ENCODE data around the gene S100A10. TPM values are rescaled to one million over a fixed set of nuclear protein-coding genes. Genes with fewer than 3 reads are reported as not detected.

Gene S100A10
- total RNA-seq, 1 donor from 2014 or later = 438 TPM

DNA sequence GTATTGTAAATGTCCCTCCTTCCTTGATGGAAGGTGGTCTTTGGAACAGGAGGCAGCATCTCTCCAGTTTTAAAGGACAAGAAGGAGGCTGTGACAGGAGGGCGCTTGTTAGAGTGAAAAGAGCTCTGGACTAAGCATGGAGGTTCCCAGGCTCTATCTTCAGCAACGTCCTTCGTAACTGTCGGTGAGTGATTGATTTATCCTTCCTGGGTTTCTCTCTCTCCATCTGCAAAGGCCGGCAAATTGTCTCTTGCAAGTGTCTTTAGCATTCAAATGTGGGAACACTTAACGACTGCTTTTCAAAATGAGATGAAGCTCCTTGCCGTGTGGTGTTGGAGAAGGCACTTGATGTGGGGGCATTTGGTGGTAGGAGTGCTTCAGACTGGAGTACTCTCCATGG lies 27.9 kb upstream of the S100A10 start:
- Mint-ChIP-seq H3K4me3 (ENCODE audit: low read depth) (no peak overlapping the region), H3K4me1 (ENCODE audit: low read depth) (peaks cover 18% of the 10 kb centered on the region), H3K9me3 (ENCODE audit: low read depth) (no peaks in the 10 kb centered on the region), H3K36me3 (ENCODE audit: insufficient read depth) (no peaks in the 10 kb centered on the region), H3K27me3 (no peaks in the 10 kb centered on the region), H3K27ac (no peak overlapping the region)
- TF ChIP-seq, protein P1, sequence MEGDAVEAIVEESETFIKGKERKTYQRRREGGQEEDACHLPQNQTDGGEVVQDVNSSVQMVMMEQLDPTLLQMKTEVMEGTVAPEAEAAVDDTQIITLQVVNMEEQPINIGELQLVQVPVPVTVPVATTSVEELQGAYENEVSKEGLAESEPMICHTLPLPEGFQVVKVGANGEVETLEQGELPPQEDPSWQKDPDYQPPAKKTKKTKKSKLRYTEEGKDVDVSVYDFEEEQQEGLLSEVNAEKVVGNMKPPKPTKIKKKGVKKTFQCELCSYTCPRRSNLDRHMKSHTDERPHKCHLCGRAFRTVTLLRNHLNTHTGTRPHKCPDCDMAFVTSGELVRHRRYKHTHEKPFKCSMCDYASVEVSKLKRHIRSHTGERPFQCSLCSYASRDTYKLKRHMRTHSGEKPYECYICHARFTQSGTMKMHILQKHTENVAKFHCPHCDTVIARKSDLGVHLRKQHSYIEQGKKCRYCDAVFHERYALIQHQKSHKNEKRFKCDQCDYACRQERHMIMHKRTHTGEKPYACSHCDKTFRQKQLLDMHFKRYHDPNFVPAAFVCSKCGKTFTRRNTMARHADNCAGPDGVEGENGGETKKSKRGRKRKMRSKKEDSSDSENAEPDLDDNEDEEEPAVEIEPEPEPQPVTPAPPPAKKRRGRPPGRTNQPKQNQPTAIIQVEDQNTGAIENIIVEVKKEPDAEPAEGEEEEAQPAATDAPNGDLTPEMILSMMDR (IDR thresholded peaks at IDR 0.05; ENCODE audit: unreplicated experiment) = no peak
- no peak for DNase-seq (ENCODE audit: low spot score, unreplicated experiment)

DNA sequence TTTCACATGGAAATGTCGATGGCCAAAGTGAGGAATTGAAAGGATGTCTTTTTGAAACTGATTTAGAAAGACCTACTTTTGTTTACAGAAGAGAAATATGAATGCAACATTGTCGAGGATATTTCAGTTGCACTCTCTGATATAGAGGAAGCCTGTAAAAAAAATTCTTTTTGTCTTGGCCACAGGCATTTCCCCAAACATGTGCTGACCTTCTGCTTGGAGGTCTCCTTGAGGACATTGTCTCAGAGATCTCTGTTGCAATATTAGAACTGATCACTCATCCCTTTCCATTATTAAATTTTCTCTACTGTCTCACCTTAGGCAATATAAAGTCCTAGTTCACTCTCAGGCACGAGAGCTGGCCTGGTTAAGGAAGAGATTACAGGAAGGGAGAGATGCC lies 27.2 kb upstream of the S100A10 start:
- H3K27ac Mint-ChIP-seq = no peak overlapping the region
- no peak for DNase-seq (ENCODE audit: low spot score, unreplicated experiment)
- H3K27me3 Mint-ChIP-seq = no peaks in the 10 kb centered on the region
- no peaks in the 10 kb centered on the region for H3K36me3 Mint-ChIP-seq (ENCODE audit: insufficient read depth)
- H3K4me3 Mint-ChIP-seq (ENCODE audit: low read depth) = no peak overlapping the region
- peaks cover 18% of the 10 kb centered on the region for H3K4me1 Mint-ChIP-seq (ENCODE audit: low read depth)
- TF ChIP-seq, protein P1 (IDR thresholded peaks at IDR 0.05; ENCODE audit: unreplicated experiment) = no peak
- H3K9me3 Mint-ChIP-seq (ENCODE audit: low read depth) = no peaks in the 10 kb centered on the region

DNA sequence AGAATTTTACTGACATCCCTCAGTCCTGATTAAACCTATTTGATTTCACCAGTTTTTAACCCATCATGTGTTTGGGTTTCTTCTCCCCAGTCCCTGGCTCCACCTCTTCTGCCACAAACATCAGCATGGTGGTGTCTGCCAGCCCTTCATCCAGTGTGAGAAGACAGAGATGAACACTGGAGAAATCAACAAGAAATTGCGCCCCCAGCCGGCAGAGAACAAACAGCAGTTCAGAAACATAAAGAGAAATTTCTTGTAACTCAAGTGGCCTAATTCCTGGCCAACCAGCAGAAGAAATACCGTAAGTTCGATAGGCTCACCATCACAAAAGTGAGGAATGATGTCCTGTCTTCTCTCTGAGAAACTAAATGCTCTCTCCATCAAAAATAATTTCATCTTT lies 24.9 kb upstream of the S100A10 start:
- no peak overlapping the region for H3K4me3 Mint-ChIP-seq (ENCODE audit: low read depth)
- H3K36me3 Mint-ChIP-seq (ENCODE audit: insufficient read depth) = no peaks in the 10 kb centered on the region
- TF ChIP-seq, protein P1 (IDR thresholded peaks at IDR 0.05; ENCODE audit: unreplicated experiment) = peak; percentile 46
- no peaks in the 10 kb centered on the region for H3K9me3 Mint-ChIP-seq (ENCODE audit: low read depth)
- no peak for DNase-seq (ENCODE audit: low spot score, unreplicated experiment)
- peaks cover 8% of the 10 kb centered on the region for H3K4me1 Mint-ChIP-seq (ENCODE audit: low read depth)
- no peak overlapping the region for H3K27ac Mint-ChIP-seq
- peaks cover 3% of the 10 kb centered on the region for H3K27me3 Mint-ChIP-seq

DNA sequence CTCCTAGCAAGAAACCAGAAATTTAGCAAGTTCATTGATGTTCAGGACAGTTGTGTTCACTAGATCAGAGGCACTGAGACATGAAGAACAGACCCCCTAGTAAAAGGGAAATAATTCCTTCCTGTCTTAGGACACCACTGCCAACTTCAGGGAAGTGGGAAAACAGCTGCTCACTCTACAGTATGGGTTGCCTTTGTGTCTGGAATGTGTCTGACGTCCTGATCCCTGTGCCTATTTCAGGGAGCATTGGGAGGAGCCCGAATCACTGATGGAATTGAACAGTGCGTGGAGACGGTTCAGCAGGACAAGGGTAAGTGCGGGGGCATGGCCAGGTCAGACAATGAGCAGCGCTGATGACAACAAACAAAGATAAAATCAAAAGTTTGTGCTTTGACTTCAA lies 22.1 kb upstream of the S100A10 start:
- TF ChIP-seq, protein P1 (IDR thresholded peaks at IDR 0.05; ENCODE audit: unreplicated experiment) = no peak
- Mint-ChIP-seq H3K9me3 (ENCODE audit: low read depth) (no peaks in the 10 kb centered on the region), H3K27ac (no peak overlapping the region), H3K4me1 (ENCODE audit: low read depth) (peaks cover 2% of the 10 kb centered on the region), H3K4me3 (ENCODE audit: low read depth) (no peak overlapping the region), H3K27me3 (peaks cover 3% of the 10 kb centered on the region), H3K36me3 (ENCODE audit: insufficient read depth) (no peaks in the 10 kb centered on the region)
- DNase-seq (ENCODE audit: low spot score, unreplicated experiment) = no peak

DNA sequence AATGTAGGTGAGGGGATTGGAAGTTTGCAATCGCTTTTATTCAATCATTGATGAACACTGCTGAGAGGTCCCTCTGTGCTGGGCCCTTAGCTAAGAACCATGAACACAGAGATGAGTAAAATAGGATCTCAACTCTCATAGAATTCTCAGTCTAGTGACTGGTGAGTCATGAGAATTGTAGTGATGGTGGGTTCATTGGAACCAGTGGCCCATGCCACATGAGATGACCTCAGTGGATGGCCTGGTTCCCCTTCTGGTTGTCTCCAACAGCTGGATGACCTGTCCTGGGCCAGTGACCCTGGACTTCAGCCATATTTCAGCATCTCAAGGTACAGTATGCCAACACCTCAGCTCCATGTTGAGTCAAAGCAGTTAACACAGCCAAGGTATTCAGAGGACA lies 21.3 kb upstream of the S100A10 start:
- DNase-seq (ENCODE audit: low spot score, unreplicated experiment) = no peak
- no peak overlapping the region for H3K27ac Mint-ChIP-seq
- no peak overlapping the region for H3K4me3 Mint-ChIP-seq (ENCODE audit: low read depth)
- H3K27me3 Mint-ChIP-seq = peaks cover 3% of the 10 kb centered on the region
- TF ChIP-seq, protein P1 (IDR thresholded peaks at IDR 0.05; ENCODE audit: unreplicated experiment) = no peak
- no peaks in the 10 kb centered on the region for H3K9me3 Mint-ChIP-seq (ENCODE audit: low read depth)
- H3K36me3 Mint-ChIP-seq (ENCODE audit: insufficient read depth) = no peaks in the 10 kb centered on the region
- peaks cover 2% of the 10 kb centered on the region for H3K4me1 Mint-ChIP-seq (ENCODE audit: low read depth)
